ENCODE results near the gene DNER.

The DNER gene

DNA sequence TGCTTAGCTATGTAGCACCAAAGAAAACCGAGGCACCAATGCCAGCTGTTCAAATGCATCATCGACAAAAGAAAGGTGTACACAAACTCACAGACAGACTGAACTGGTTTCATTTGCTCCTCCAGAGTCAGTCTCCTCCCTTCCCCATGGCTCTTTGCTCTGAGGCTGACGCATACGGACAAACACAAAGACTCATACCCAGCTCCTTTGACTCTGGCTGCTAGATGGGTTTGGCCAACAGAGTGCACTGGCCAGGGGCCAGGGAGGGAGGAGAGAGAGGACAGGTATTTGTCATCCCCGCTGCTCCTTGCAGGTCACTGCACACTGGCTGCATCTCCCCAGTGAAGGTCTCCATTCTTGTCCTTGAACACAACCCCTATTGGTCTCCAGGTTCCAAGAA lies 40.7 kb downstream of the DNER start:
- DNase-seq (ENCODE audit: low read depth, low spot score): no peak

DNA sequence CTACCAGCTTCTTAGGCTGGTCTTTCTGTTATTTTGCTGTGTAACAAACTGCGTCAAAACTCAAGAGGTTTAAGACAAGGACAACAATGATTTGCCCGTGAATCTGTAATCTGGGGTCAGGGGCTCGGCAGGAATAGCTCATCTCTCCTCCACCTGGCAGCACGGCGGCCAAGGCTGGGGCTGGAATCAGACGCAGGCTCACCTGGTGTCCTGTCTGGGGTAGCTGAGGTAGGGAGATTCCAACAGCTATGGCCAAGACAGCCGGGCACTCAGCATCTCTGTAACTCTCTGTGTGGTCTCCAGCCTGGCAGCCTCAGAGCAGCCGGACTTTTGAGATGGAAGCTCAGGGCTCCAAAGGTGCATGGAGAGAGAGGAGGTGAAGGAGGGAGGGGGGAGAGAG lies 42.3 kb downstream of the DNER start:
- DNase-seq (ENCODE audit: low read depth, low spot score): no peak

DNA sequence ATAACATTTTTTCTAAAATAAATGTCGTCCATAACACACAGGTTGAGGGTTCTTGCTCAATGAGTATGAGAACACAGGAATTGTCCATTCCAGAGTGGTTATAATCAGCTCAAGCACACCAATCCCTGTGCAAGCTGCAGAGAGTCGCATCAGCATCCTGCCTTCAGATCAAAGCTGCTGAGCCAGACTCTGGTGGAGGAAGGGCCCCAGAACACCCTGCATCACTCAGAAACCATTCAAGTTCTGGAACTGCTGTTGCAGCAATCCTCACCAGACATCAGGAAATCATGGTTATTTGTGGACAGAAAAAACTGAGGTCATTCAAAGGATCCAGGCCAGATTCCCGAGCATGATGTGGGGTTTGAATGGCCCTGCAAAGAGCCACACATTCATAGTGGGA lies 44.5 kb downstream of the DNER start:
- no peak for DNase-seq (ENCODE audit: low read depth, low spot score)

DNA sequence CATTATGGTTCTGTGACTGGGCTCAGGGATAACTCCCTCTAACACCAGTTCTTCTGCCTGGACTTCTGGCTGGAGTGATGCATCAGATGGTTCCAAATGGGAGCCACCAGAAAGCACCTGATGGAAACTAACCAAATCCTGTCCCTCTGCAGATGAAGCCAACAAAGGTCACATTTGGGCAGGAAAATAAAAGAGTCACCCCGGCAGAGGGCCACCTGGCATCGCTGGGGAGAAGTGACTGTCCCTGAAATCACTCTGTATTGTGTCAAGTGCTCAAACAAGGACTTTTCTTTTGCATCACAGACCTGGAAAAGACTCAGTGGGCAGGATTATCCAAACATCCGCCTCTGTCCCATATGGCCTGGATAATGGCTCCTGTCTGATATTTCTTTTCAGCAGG lies 47.5 kb downstream of the DNER start:
- DNase-seq (ENCODE audit: low read depth, low spot score): no peak

DNA sequence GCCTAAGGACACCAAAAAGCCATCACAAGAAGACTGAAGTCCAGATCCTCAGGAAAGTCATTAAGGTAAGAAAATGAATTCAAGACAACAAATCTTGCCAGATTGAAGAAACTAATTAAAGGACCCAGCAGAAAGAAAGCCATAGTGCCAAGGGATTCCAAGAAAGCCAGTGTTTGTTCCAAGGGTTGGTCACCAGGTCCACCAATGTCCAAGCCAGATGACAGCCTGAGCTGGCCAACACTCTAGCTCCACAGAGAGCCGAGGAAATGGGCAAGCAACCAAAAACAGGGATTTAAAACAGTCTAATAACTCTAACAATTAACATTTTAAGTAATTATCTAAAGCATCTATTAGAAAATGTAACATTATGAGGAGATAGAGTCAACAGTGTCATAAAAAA lies 49.2 kb downstream of the DNER start:
- DNase-seq (ENCODE audit: low read depth, low spot score): no peak

DNA sequence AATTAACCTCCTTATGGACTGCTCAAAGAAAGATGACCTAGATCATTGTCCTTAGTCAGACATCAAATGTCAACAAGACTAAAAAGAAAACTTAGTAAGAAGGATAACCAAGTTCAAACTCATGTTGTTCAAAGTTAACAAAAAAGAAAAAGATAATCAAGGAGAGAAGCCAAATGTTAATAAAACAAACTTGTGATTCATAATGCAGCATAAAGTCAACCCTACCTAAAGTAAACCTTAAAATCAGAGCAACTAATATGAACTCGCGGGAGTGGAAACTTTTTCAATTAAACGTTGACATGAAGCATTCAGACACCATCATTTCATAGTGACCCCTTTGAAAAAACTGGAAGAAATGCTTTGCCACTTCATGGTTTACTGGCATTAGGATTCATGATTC lies 52.9 kb downstream of the DNER start:
- DNase-seq (ENCODE audit: low read depth, low spot score): no peak

DNA sequence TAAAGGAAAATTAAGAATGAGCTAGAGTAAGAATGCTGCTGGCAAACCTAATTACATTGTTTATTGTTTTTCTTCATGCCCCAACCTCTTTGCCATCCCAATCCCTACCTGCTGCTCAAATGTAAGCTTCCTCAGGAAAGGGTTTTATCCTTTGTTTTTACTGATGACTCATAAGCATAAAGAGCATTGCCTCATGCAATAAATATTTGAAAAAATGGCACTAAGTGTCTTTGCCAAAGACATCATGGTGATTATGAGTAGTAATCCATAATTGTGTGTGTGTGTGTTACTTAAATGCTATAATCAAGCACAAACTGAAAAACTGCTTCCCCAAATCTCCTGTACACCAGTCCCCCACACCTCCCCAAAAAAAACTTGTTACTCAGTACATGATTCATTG lies 53.4 kb downstream of the DNER start:
- no peak for DNase-seq (ENCODE audit: low read depth, low spot score)

DNA sequence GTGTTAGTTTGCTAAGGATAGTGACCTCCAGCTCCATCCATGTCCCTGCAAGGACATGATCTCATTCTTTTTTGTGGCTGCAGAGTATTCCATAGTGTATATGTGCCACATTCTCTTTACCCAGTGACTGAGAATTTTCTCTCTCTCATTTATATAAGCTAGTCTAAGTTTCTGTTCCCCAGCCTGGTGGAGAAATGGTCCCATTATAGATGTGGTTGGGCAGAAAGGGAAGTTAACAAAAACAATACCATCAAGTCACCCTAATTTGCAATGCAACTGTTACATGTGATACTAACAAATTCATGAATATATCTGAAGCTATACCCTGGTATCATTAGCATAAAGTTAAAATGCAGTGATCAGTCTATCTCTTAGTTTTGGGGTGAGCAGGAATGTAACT lies 54.0 kb downstream of the DNER start:
- DNase-seq (ENCODE audit: low read depth, low spot score): no peak

DNA sequence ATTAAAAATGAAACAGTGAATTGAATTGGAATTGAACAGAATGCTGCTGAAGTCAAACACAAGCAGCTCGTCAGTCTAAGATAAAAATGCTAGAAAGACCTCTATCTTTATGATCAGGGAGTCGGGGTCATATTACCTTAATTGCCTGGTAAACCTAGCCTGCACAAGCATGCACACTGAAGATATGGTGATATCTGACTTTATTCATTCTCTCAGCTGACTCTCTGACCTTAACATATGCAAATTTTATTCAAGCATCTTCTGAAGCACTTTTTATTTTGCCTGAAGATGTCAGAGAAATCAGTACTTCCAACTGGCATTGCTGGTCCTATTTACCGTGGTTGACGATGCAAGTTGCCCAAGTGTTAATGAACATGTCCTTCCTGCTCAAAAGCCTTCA lies 56.4 kb downstream of the DNER start:
- DNase-seq (ENCODE audit: low read depth, low spot score): no peak

DNA sequence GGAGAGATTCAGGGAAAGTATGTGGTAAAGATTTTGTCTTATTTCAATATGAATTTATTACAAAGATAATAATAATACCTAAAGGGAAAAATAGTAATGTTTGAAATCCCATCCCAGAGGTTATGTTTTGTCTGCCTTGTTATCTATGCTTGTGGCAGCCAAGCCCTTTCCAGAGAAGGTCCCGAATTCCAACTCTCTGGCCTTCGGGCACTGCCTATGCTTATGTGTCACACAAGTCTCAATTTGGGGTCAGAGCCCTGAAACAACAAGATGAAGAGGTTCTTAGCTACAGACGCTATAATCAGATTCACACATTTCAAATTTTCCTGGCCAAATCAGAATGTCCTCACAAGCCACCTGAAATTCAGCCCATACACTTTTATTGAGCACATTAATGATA lies 59.9 kb downstream of the DNER start:
- DNase-seq (ENCODE audit: low read depth, low spot score): no peak

DNA sequence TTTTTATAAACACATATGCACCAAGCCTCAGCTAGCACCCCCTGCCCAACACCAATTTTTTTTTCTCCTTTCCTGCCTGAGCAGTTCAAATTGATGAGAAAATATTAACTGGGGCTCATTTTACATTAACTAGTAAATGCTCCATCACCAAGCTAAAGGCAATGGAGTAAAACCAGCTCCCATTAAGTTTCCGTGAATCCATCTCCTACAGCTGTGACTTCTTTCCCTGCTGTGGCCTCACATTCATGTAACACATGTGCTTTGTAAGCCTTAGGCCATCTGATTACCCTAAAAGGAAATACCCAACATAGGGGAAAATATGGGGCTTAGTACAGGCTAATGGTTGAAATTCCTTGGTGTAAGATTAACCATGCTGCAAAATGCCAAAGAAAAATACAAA lies 60.8 kb downstream of the DNER start:
- no peak for DNase-seq (ENCODE audit: low read depth, low spot score)

DNA sequence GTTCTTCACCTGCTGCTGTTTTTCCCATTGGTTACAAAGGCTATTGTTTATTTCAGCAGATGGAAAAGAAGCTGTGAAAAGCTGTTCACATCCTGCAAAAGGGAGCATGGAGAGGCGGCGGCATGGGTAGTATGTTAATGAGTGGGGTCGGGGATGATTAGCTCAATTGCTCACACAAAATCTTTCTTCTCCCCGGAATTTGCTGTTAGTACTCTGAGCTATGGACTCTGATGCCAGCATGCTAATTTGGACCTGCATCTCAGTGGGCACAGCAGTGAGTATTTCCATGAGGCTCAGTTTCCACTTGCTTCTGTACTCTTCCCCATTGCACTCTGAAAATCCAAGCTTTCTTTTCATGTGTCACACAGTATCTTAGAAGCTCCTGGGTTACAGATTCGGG lies 61.6 kb downstream of the DNER start:
- DNase-seq (ENCODE audit: low read depth, low spot score): no peak

DNA sequence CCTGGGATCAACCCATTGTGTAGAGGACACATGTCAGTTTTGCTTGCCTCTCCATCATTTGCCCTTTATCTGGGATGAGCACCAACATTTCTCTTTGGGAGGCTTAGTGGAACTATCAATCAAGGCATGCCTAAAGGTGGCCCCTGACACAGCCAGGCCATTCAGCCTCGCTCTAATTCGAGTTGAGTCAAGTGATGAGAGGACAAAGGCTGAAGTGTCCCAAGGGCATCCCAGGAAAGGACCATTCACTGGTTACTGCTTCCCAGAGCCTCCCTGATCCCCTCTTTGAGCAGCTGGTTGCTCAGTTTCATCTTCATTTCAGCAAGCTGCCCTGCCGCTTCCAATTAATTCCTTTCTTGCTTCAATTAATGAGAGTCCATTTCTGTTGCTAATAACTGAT lies 63.5 kb downstream of the DNER start:
- DNase-seq (ENCODE audit: low read depth, low spot score): no peak

DNA sequence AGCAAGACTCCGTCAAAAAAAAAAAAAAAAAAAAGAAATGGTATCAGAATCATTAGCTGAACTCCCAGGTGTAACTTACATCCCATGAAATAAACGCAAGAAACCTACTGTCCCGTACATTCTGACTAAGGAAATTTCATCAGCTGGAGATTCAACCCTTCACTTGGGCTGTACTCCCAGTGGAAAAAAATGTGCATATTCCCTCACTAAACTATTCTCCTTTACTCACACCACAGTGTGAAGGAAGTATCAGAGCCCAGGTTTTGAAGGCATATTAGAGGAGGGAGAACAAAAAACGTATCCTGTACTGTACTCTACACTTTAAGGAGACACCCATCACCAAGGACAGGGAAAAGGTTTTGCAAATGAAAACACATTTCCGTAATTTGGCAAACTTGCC lies 64.3 kb downstream of the DNER start:
- DNase-seq (ENCODE audit: low read depth, low spot score): no peak

DNA sequence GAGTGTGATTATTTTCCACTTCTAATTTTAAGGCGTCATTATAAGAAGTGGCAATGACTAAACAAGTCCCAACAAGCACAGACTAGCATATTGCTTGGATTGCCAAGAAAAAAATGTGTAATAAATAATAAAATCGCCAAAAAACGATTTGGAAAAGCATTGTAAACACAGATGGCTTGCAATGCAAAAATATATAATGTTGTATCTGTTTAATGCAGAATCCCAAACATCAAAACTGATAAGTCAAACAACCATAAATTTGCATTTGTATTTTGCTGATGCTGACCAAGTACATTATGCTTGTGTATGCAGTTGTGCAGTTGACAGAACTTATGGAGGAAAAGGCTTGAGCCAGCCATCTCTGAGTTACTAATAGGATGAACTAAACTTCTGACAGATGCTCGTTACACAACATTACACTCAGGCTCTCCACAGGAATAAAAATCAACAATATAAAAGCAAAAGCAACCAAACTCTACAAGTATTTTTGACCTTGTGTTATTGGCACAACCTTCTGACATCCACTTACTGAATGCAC lies 68.1 kb downstream of the DNER start:
- no peak for DNase-seq (ENCODE audit: low read depth, low spot score)

DNA sequence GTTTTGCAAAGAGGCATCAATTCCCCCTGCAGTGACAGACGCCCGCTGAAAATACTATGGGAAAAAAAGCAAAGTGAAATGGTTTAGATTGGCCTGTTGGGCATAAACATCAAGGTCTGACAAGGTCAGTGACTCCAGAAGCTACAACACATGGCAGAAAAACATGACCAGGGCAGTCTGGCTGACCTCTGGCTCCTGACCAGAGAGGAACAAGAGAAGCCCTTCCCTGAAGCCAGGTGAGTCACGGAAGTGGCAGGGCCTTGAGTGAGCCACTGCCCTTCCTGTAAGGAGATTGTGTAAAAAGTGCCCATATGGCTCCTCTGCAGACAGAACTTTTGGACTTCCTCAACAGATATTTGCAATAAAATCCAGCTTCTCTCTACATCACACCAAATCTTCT lies 72.0 kb downstream of the DNER start:
- DNase-seq (ENCODE audit: low read depth, low spot score): no peak

DNA sequence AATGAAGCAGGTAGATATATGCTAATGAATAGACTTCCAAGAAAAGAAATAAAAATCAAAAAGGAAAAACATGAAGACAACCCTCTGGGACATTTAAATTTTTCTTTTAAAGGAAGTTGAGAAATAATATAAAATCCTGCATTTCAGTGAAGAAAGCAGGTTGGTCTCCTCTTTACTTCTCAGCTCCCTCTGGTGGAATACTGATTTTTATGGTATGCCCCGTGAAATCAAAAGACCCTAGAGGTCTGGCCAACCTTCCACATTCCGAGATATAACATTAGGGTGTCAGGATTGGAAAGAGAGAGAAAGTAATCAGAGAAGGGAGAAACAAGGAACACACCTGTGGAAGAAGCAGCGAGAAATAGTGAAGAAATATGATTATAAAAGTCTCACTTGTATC lies 72.7 kb downstream of the DNER start:
- no peak for DNase-seq (ENCODE audit: low read depth, low spot score)

DNA sequence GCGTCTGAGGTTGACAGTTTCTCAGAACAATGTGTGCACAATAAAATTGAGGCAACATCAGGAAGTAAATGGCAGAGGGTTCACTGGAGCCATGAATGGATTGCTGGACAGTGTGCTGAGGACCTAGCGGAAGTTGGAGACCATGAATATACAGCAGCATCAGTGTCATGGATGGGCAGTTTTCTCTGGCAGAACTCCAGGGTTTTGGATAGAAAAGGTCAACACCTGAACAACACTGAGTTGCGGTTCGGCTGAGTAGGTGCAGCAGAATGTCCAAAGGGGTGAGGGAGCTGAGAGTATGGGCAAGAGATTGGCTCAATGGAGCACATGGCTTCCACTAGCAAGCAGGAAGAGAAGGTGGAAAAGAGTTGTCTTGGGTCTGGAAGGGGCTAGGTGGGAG lies 73.7 kb downstream of the DNER start:
- no peak for DNase-seq (ENCODE audit: low read depth, low spot score)

DNA sequence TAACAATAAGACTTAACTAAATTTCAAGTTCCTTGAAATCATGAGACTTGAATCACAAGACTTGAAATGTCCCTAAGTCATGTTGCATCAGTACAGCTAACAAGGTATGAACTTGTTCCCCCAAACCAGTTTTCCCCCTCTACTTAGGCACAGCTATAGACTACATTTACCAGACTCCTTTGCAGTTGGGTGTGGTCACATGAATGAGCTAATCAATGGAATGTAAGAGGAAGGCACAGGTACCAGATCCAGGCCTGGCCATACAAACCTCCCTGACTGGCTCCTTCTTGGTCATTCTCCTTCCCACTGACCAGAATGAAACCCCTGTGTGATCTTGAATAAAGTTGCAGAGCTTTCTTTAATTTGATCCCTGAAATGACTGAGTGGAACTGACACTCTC lies 77.8 kb downstream of the DNER start:
- DNase-seq (ENCODE audit: low read depth, low spot score): no peak

DNA sequence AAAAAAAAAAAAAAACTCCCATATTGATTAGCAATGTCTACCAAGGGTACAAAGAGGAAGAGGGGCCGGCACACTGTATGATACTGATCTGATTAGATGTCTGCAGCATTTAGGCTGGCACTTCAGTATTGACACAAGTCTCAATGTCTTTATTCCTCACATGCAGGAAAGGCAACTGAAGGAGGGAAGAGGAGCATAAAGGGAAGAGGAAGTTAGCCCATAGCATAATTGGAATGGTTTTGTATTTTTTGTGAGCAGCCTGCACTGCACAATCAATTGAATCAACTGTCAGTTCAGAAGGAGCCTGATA lies 79.0 kb downstream of the DNER start:
- no peak for DNase-seq (ENCODE audit: low read depth, low spot score)

DNA sequence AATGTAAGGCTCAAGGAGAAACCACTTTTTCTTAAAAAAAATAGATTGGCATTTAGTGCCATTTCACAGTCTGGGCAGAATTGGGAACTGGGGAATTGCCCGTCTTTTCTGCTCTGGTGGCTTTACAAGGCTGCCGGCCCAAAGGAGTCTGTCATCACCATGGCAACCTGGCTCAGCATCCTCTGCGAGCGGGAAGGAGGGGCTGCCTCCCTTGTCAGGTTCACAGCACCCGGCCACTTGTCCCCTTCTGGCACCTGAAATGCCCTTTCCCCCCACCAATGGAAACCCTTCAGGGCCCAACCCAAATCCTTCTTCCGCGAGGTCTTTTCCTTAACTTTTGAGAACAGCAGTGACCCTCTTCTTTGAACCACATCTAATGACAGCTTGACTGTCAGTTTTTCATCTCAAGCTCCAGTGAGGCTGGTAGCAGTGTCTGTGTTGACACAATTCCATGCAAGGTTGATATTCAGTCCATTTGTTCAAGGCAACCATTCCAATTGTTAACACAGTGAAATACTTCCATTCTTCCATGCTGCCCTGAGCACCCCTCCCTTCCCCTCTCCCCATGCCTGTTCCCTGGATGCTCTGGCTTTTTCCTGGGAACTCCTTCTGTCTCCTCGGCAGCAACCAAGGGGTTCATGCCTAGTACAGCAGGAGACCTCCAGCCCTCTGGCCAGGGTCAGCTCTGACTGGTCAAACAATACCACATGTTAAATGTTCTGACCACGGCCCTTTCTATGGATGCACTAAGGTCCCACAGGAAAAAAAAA lies 79.6 kb downstream of the DNER start:
- no peak for DNase-seq (ENCODE audit: low read depth, low spot score)

DNA sequence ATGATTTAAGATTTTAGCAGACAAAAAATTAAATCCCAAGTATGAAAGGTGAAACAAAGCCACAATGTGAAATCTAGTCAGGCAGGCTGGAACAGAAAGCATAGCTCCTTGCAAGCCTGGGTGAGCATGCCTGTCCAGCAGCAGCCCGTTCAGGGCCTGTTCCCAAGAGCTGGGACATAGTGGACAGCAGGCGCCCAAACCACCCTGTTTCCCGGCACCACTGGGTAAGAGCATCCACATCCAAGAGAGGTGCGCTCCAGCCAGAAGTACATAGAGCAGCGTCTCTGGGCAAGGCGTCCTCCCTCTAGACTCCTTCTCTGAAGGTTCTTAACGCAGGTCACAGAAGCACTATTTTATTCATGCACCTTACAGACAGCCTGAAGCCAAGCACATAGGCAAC lies 80.8 kb downstream of the DNER start:
- DNase-seq (ENCODE audit: low read depth, low spot score): no peak

DNA sequence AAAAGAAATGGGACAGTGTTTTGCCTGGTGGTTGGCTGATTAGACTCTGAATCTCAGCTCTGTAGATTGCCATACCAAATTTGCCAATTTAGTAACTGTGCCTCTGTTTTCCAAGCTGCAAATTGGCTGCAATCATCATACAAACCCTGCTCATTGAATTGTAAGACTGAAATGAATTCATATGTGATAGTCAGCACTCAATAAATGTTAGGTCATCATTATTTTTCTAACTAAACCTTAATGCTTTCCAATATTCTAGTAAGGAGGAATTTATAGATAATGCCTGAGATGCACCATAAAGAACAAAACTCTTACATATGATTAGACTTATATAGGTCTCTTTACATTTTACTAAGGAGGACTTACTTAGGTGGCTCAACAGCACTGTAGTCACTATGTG lies 85.3 kb downstream of the DNER start:
- DNase-seq (ENCODE audit: low read depth, low spot score): no peak

DNA sequence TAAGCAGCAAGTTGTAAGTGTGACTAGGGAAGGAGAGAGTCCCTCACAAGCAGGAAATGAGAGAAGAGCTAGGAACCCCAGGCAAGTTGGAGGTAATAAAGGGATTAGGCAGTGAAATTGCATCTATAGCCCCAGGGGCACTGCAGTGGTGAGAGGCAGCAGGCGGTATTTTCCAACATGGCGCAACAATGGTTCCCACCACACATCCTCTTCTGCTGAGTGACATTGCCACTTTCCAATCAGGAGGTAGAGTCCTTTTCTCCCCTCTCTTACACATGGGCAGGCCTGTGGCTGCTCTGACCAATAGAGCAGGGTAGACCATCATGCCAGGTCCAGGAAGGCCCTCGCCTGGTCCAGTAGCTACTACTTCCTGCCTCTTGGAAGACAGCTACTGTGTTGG lies 86.6 kb downstream of the DNER start:
- DNase-seq (ENCODE audit: low read depth, low spot score): no peak
